OCI-M2 (cell line): ENCODE measurements around the gene THBS3.
"Not testable (repeated sequence)": the region's sequence is repeated elsewhere in the genome, so short reads cannot be mapped to it uniquely, and the experiment has no call there.

Experiments used
- DNase-seq: peaks from one replicate; lab custom pipeline; 2025; ENCODE audit not compliant: unreplicated experiment; lab: John Stamatoyannopoulos, UW

THBS3 gene

DNA sequence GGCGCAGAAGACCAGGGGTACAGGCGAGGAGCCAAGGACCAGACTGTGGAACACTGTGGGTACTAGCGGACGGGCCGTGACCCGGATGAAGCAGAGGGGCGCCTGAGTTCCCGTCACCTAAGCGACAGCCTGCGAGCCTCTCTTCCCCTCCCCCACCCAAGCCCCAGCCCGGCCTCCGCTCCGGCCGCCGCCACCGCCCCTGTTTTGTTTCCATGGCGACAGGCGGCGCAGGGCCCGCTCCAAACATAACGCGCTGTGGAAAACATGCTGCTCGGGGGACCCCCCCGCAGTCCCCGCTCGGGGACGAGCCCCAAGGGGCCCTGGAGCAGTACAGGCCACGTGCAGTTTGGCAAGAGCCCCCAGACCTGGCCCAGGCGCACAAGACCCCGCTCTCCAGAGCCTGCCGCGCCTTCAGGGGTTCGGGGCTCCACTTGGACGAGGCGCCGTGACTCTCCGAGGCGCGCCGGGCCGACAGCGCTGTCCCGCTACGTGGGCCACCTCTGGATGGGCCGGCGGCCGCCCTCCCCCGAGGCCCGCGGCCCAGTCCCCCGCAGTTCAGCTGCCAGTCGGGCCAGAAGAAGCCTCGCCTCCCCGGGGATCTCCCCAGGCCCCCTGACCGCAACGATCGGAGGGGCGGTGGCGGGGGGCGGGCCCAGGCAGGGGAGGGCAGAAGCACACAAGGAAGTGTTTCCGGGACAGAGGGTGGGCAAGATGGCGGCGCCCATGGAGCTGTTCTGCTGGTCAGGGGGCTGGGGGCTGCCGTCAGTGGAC, 1.0 kb upstream of the THBS3 start, which contains the start of gene MTX1:
TSS of gene MTX1 (plus strand) at position 155 of the 771 bp plus-strand sequence. CDS start at position 265, 110 bp downstream.
- DNase-seq = no peak

GRCh38 chr1:155206891-155207805, 549 bp downstream of the THBS3 start:
- DNase-seq = peak; percentile 26

- no peak for DNase-seq
Observed at GRCh38 chr1:155205969-155206593, 1.6 kb downstream of the THBS3 start.

- DNase-seq = no peak
Observed at GRCh38 chr1:155205035-155205434, 2.7 kb downstream of the THBS3 start.

GRCh38 chr1:155202731-155203515, 4.8 kb downstream of the THBS3 start:
- DNase-seq = no peak

DNA sequence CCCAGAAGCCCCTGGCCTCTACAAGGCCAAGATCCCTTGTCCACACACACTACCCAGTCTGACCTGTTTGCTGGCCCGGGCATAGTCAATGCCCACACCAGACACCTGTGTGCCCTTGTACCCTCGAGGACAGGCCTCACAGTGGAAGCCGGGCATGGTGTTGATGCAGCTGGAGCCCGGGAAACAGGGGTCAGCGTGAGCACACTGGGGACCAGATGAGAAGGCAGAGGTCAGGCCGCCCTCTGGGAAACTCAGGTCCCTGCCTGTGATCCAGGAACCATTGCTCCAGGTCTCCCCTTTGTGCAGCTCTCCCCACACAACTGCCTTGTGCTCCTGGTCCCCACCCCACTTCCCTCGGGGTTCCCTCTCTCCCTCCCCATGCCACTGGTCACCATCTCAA, 5.5 kb downstream of the THBS3 start:
- DNase-seq = no peak

GRCh38 chr1:155200920-155201319, 6.8 kb downstream of the THBS3 start:
- no peak for DNase-seq

GRCh38 chr1:155199792-155200191, 7.9 kb downstream of the THBS3 start:
- no peak for DNase-seq

DNA sequence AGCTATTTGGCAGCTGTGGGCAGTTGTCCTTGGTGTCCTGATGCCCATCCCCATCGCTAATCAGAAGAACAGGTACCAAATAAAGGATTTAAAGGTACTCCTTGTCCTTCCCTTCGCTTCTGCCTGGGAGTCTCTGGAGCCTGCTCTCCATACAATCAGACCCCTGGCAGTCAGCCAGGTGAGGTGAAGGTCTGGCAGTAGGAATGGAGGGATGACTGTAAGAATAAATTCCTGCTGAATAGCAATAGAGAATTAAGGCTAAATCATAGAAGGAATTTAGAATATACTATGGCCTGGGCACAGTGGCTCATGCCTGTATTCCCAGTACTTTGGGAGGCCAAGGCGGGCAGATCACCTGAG, 9.2 kb downstream of the THBS3 start:
- DNase-seq = no peak

GRCh38 chr1:155197901-155198546, 9.7 kb downstream of the THBS3 start:
- DNase-seq = no peak

DNA sequence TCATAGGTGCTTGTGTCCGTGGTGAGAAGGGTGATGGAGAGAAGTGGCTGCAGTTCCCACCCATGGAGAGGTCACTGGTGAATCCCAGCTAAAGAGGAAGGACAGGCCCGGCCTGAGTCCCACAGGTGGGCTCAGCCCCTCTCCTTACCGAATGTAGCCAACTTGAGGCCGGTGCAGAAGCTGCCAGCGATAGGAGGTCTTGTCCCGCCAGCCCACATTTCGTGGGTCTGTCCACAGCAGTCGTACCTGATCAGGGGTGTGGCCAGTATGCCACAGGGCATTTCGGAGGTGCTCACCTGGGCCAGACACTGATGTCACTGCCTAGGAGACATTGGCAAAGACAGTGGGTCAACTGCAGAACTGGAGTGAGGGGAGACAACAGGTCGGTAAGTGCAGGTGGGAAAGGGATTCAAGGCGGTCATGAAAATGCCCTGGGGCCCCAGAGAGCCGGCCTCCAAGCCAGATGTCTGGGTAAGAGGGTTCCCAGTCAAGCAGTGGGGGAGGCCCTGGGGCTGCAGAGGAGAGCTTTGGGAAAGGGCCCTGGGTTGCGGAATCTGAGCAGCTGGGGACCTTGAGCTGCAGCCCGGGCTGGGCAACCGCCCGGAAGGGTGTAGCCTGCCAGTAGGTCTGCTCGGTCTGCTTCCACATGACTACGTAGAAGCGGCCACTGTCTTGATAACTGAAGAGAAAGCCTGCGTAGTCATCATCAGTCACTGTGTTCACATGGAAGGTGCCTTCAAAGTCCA, 10.6 kb downstream of the THBS3 start:
- DNase-seq = no peak

DNA sequence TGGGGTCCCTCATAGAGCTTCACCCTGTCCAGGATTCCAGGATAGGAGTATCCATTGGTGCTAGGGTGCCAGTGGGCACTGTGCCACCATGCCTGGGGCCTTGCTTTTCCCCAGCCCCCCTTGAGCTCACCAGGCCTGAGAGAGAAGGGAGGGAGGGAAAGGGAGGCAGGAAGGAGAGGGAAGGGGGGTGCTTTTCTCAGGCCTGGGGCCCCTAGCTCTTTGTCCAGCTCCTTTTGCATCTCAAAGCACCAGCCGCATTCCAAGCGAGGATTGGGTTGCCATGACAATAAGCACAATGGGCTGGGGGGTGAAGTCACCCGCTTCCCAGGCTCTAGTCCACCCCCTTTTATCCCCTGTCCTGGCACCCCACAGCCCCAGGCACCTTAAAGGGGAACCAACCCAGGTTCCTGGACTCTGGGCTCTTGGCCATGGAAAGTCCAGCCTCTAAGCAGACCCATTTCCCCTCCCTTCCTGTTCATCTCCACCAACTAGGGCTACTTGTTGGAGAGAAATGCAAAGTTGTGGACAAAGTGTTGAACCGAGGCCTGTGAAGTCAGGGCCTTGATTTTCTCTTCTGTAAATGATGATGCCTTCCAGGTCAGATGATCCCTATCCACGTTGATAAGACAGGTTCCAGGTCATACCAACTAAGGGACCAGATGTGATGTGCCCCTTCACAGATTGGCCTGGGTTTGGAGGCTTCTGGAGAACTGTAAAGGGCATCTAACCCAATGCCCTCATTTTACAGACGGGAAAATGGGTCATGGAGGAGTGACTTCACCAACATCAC, 11.4 kb downstream of the THBS3 start:
- no peak for DNase-seq

GRCh38 chr1:155195201-155196102, 12.2 kb downstream of the THBS3 start:
- no peak for DNase-seq

DNA sequence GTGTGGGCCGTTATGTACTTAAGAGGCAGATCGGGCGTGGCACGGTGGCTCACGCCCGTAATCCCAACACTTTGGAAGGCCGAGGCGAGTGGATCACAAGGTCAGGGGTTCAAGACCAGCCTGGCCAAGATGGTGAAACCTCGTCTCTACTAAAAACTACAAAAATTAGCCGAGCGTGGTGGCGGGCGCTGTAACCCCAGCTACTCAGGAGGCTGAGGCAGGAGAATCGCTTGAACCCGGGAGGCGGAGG, 13.8 kb downstream of the THBS3 start:
- DNase-seq = not testable (repeated sequence)

DNA sequence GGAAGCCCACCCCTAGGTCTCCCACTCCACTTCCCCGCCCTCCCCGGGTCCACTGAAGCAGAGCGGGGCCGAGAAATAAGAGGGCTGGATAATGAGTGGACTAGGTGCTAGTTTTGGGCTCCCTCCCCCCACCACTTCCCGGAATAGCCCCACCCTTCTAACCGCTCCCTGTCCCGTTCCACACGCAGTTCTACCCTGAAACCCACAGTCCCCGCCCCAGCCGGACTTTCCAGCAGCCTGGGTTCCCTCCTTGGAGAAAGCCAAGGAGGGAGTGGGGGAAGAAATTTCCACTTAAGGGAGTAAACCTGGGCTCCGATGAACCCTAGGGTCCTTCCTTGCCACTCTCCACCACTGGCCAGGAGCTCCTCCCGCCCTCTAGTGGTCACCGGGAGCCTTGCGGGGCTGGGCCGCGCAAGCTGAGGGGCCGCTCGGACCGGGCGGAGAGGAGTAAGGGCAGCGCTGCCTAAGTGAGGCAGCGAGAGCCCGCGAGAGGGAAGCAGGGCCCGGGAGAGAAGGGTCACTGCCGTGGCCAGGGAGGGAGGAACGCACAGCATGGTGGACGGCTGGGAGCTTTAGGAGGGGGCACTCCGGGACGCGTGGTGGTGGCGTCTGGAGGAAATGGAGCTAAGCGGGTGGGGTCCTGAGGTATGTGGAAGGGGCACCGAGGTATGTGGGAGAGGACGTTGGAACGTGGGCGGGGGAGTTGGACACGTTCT, 14.3 kb downstream of the THBS3 start:
- peak; percentile 57 for DNase-seq

GRCh38 chr1:155192346-155193274, 15.1 kb downstream of the THBS3 start:
- no peak for DNase-seq
